ENCODE measurements around the gene MTUS2. TPM values are rescaled to one million over a fixed set of nuclear protein-coding genes. Genes with fewer than 3 reads are reported as not detected.
A peak's percentile ranks its signal among the peaks of the same experiment; 100 is the strongest.
"Not testable (repeated sequence)": the region's sequence is repeated elsewhere in the genome, so short reads cannot be mapped to it uniquely, and the experiment has no call there.

MTUS2 gene
- total and polyA plus RNA-seq, 3 experiments from 2014 or later = 0.60 TPM; not detected in 2

DNA sequence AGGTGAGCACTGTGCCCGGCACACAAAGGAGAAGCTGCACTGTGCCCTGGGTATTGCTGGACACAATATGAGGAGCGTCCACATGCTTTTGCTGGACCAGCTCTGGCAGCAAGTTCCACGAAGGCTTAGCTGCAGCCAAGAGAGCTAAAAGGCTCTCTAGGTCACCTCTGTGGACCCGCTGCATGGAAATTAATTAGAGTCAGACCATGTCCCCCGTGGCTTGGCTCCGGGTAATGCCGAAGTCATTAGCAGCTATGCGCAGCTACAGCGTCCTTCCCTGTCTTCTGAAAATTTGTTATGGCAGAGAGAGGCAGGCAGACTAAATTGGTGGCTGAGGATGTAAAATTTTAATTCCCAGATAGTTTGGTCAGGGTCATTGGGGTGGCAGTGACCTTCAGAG, 503.8 kb downstream of the MTUS2 start:
- Mint-ChIP-seq H3K4me1 (no peaks in the 10 kb centered on the region), H3K27ac (no peak overlapping the region), H3K9me3 (peaks cover 0 to 5% (median 2%) of the 10 kb centered on the region in 5 donors), H3K36me3 (peaks cover 0 to 4% (median 0%) of the 10 kb centered on the region in 3 donors), H3K27me3 (peaks cover 3 to 5% of the 10 kb centered on the region in 2 donors), H3K4me3 (no peak overlapping the region)
- ChIA-PET POLR2A (no interaction called here), CTCF (no interaction called here)
- no peaks in the 10 kb centered on the region for H3K27me3 ChIP-seq (ENCODE audit: insufficient read depth, low read length, poor library complexity, severe bottlenecking)
- no peaks in the 10 kb centered on the region for H3K9me3 ChIP-seq (ENCODE audit: low read length)
- DNase-seq = no peak
- H3K4me1 ChIP-seq (ENCODE audit: insufficient read depth, low read length) = no peaks in the 10 kb centered on the region
- no peaks in the 10 kb centered on the region for H3K36me3 ChIP-seq (ENCODE audit: insufficient read depth, low read length)
- no peak overlapping the region for H3K27ac ChIP-seq (ENCODE audit: low read depth, low read length)
- no peak overlapping the region for H3K4me3 ChIP-seq (ENCODE audit: low read length)

DNA sequence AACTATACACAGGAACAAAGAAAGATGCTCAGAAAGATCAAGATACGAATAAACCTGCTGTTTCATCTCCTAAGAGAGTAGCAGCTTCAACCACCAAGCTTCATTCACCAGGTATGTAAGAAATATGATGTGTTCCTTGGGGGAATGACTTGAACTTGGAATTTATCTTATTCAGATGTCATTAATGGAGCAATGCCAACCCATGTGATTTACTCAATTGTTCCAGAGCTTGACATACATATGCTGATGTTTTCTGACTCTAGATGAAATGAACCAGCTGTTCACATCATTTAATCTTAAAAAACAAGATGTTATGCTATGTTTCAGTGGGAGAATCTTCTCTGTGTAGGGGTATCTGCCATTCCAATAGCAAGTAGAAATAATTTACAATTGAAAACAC, 504.5 kb downstream of the MTUS2 start:
- Histone ChIP-seq H3K4me1 (ENCODE audit: insufficient read depth, low read length) (no peaks in the 10 kb centered on the region), H3K36me3 (ENCODE audit: insufficient read depth, low read length) (no peaks in the 10 kb centered on the region), H3K27ac (ENCODE audit: low read depth, low read length) (no peak overlapping the region), H3K4me3 (ENCODE audit: low read length) (no peak overlapping the region), H3K27me3 (ENCODE audit: insufficient read depth, low read length, poor library complexity, severe bottlenecking) (no peaks in the 10 kb centered on the region), H3K9me3 (ENCODE audit: low read length) (no peaks in the 10 kb centered on the region)
- Mint-ChIP-seq H3K27me3 (peaks cover 3 to 5% of the 10 kb centered on the region in 2 donors), H3K4me1 (no peaks in the 10 kb centered on the region), H3K4me3 (no peak overlapping the region), H3K36me3 (peaks cover 0 to 4% (median 0%) of the 10 kb centered on the region in 3 donors), H3K9me3 (peaks cover 0 to 5% (median 2%) of the 10 kb centered on the region in 5 donors), H3K27ac (no peak overlapping the region)
- POLR2A ChIA-PET = no interaction called here
- DNase-seq = no peak
- CTCF ChIA-PET = no interaction called here

DNA sequence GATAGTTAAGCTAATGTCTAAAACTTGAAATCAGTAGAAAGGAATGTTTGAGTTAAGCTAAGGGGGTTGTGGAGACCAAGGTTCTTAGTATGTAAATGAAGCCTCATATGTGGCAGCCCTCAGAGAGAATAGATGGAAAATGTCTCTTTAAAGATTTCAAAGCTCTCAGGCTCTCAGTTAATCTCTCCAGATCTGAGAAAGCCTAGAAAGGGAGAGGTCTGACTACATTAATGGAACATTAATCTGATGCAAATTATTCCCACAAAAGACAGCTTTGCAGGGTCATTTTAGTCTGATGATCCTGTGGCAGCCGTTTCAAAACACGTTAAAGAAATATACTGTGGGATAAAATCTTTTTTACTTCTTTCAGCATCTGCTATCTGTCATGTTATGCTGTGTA, 508.4 kb downstream of the MTUS2 start:
- H3K4me3 Mint-ChIP-seq = no peak overlapping the region
- Histone ChIP-seq H3K4me3 (ENCODE audit: low read length) (no peak overlapping the region), H3K4me1 (ENCODE audit: insufficient read depth, low read length) (no peaks in the 10 kb centered on the region), H3K36me3 (ENCODE audit: insufficient read depth, low read length) (no peaks in the 10 kb centered on the region), H3K9me3 (ENCODE audit: low read length) (no peaks in the 10 kb centered on the region), H3K27me3 (ENCODE audit: insufficient read depth, low read length, poor library complexity, severe bottlenecking) (no peaks in the 10 kb centered on the region), H3K27ac (ENCODE audit: low read depth, low read length) (no peak overlapping the region)
- H3K4me1 Mint-ChIP-seq = no peaks in the 10 kb centered on the region
- ChIA-PET POLR2A (no interaction called here), CTCF (no interaction called here)
- H3K9me3 Mint-ChIP-seq = peaks cover 0 to 12% (median 2%) of the 10 kb centered on the region in 5 donors
- no peaks in the 10 kb centered on the region for H3K36me3 Mint-ChIP-seq
- no peaks in the 10 kb centered on the region for H3K27me3 Mint-ChIP-seq
- DNase-seq = no peak
- H3K27ac Mint-ChIP-seq = peak overlapping the region in 1 of 8 donors; percentile 3

DNA sequence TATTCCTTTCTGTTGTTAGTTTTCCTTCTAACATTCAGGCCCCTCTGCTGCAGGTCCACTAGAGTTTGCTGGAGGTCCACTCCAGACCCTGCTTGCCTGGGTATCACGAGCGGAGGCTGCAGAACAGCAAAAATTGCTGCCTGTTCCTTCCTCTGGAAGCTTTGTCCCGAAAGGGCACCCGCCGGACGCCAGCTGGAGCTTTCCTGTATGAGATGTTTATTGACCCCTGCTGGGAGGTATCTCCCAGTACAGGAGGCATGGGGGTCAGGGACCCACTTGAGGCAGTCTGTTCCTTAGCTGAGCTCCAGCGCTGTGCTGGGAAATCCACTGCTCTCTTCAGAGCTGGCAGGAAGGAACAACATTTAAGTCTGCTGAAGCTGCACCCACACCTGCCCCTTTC, 516.2 kb downstream of the MTUS2 start:
- Histone ChIP-seq H3K4me1 (ENCODE audit: insufficient read depth, low read length) (no peaks in the 10 kb centered on the region), H3K4me3 (ENCODE audit: low read length) (no peak overlapping the region), H3K27me3 (ENCODE audit: insufficient read depth, low read length, poor library complexity, severe bottlenecking) (no peaks in the 10 kb centered on the region), H3K36me3 (ENCODE audit: insufficient read depth, low read length) (no peaks in the 10 kb centered on the region), H3K9me3 (ENCODE audit: low read length) (no peaks in the 10 kb centered on the region), H3K27ac (ENCODE audit: low read depth, low read length) (no peak overlapping the region)
- peaks cover 6 to 23% (median 18%) of the 10 kb centered on the region in 5 donors for H3K9me3 Mint-ChIP-seq
- DNase-seq = no peak
- no peak overlapping the region for H3K4me3 Mint-ChIP-seq
- ChIA-PET CTCF (no interaction called here), POLR2A (no interaction called here)
- H3K27me3 Mint-ChIP-seq = no peaks in the 10 kb centered on the region
- H3K27ac Mint-ChIP-seq = no peak overlapping the region
- H3K36me3 Mint-ChIP-seq = no peaks in the 10 kb centered on the region
- no peaks in the 10 kb centered on the region for H3K4me1 Mint-ChIP-seq

DNA sequence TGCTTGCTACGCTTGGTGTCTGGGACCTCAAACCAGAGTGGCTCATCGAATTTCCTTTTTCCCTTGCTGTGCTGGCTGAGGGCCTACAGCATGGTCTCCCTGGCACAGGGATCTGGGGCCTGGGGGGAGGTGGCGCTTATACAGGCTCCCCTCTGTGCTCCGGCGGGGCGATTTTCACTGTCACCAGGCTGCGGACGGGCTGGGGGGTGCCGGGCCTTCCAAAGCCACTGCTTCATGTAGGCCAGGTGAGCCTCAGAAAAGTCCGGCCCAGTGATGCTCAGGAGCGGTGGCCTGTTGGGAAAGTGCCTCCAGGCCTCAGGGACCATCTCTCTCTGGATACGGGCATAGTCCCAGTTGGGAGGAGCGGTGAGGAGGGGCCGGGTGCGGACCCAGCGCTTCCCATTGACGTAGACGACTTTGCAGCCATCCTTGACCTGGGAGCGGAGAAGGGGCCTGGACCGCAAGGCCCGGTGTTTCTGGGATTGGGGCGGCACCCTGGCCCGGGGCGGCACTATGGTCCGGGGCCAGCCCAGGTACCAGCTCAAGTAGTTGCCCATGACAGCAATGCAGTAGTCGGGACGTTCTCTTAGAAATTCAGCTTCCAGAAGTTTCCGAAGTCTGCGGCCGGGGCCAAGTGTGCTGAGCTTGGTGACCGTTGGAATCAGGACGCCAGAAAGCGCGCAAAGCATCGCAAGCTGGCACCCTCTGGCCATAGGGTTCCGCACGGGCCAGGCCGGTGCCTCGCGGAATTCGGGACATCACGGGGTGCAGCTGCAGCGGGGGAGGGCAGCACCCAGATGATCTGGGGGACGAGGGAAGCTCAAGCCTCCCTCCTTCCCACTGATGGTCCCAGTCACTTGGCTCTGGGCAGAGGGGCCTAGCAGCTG, 519.5 kb downstream of the MTUS2 start:
- H3K4me1 Mint-ChIP-seq = no peaks in the 10 kb centered on the region
- POLR2A ChIA-PET = no interaction called here

DNA sequence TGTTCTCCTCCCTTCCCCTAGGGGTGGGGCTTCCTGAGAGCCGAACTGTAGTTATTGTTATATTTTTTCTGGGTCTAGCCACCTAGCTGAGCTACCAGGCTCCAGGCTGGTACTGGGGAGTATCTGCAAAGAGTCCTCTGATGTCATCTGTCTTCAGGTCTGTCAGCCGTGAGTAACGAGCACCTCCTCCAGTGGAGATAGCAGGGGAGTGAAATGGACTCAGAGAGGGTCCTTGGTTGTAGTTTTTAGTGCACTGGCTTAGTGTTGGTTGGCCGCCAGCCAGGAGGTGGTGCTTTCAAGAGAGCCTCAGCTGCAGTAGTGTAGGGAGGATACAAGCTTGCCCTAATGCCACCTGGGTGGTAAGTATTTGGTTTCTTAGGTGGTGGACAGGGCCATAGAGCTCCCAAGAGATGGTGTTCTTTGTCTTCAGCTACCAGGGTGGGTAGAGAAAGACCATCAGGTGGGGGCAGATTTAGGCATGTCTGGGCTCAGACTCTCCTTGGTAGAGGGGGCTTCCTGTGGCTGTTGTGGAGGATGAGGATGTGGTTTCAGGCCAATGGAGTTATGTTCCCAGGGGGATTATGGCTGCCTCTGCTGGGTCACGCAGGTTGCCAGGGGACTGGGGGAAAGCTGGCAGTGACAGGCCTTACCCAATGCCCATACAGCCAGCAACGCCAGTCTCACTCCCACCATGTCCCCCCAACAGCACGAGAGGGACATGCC, 525.9 kb downstream of the MTUS2 start:
- H3K36me3 ChIP-seq (ENCODE audit: insufficient read depth, low read length); H3K27ac ChIP-seq (ENCODE audit: low read depth, low read length); H3K27me3 Mint-ChIP-seq; POLR2A ChIA-PET; CTCF ChIA-PET; DNase-seq; H3K4me3 Mint-ChIP-seq; H3K4me1 Mint-ChIP-seq; H3K27me3 ChIP-seq (ENCODE audit: insufficient read depth, low read length, poor library complexity, severe bottlenecking); H3K9me3 Mint-ChIP-seq; H3K9me3 ChIP-seq (ENCODE audit: low read length); H3K4me1 ChIP-seq (ENCODE audit: insufficient read depth, low read length); H3K36me3 Mint-ChIP-seq; H3K4me3 ChIP-seq (ENCODE audit: low read length): not testable (repeated sequence)
- peak overlapping the region in 1 of 8 donors; percentile 85 for H3K27ac Mint-ChIP-seq

More for the DNA sequence above, 519.5 kb downstream of the MTUS2 start:
- Mint-ChIP-seq H3K9me3 (peaks cover 2 to 11% (median 10%) of the 10 kb centered on the region in 5 donors), H3K4me3 (no peak overlapping the region), H3K27ac (no peak overlapping the region), H3K36me3 (no peaks in the 10 kb centered on the region), H3K27me3 (peaks cover 3% of the 10 kb centered on the region in 2 donors)
- CTCF ChIA-PET = no interaction called here
- H3K4me1 ChIP-seq (ENCODE audit: insufficient read depth, low read length) = no peaks in the 10 kb centered on the region
- H3K27me3 ChIP-seq (ENCODE audit: insufficient read depth, low read length, poor library complexity, severe bottlenecking) = no peaks in the 10 kb centered on the region
- DNase-seq = no peak
- H3K9me3 ChIP-seq (ENCODE audit: low read length) = no peaks in the 10 kb centered on the region
- no peaks in the 10 kb centered on the region for H3K36me3 ChIP-seq (ENCODE audit: insufficient read depth, low read length)
- no peak overlapping the region for H3K4me3 ChIP-seq (ENCODE audit: low read length)
- no peak overlapping the region for H3K27ac ChIP-seq (ENCODE audit: low read depth, low read length)

DNA sequence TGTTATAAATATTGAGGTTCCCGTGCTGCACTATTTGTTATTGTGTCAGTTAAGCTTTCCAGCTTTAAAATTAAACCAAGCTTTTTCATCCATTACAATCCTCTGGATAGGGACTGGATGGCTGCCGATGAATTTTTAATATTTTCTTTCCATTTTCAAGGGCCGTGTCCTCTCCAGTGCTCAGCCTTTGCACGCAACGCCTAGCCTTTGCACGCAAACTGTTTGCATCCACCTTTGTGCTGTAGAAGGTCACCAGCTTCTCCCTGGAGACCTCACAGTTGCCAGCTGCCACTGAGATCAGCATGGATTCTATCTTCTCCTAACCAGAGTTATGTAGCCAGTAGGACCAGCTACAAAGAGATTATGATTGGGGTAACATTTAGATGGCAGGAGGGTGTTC, 534.9 kb downstream of the MTUS2 start:
- H3K27ac Mint-ChIP-seq = no peak overlapping the region
- peaks cover 10 to 30% of the 10 kb centered on the region in 2 donors for H3K27me3 Mint-ChIP-seq
- CTCF ChIA-PET = no interaction called here
- Histone ChIP-seq H3K4me1 (ENCODE audit: insufficient read depth, low read length) (no peaks in the 10 kb centered on the region), H3K9me3 (ENCODE audit: low read length) (no peaks in the 10 kb centered on the region), H3K27ac (ENCODE audit: low read depth, low read length) (no peak overlapping the region), H3K27me3 (ENCODE audit: insufficient read depth, low read length, poor library complexity, severe bottlenecking) (no peaks in the 10 kb centered on the region), H3K4me3 (ENCODE audit: low read length) (no peak overlapping the region), H3K36me3 (ENCODE audit: insufficient read depth, low read length) (no peaks in the 10 kb centered on the region)
- H3K4me1 Mint-ChIP-seq = no peaks in the 10 kb centered on the region
- no peak for DNase-seq
- no peak overlapping the region for H3K4me3 Mint-ChIP-seq
- POLR2A ChIA-PET = no interaction called here
- H3K36me3 Mint-ChIP-seq = peaks cover 0 to 2% (median 0%) of the 10 kb centered on the region in 3 donors
- H3K9me3 Mint-ChIP-seq = no peaks in the 10 kb centered on the region

DNA sequence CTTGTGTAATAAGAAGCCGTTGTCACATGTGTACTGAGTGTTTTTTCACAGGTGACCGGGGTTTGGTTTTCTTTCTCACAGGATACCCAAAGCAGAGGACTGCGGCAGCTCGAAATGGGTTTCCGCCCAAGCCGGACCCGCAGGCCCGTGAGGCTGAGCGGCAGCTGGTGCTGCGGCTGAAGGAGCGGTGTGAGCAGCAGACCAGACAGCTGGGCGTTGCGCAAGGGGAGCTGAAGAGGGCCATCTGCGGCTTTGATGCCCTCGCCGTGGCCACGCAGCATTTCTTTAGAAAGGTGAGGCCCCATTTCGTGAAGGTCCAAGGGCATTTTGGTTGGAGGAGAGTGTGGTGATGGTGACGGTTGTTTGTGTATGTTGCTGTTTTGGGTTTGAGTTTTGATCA, 539.0 kb downstream of the MTUS2 start:
- no peak overlapping the region for H3K27ac Mint-ChIP-seq
- no peak for DNase-seq
- H3K27me3 Mint-ChIP-seq = peaks cover 14 to 19% of the 10 kb centered on the region in 2 donors
- POLR2A ChIA-PET = no interaction called here
- H3K9me3 Mint-ChIP-seq = no peaks in the 10 kb centered on the region
- no peak overlapping the region for H3K27ac ChIP-seq (ENCODE audit: low read depth, low read length)
- H3K27me3 ChIP-seq (ENCODE audit: insufficient read depth, low read length, poor library complexity, severe bottlenecking) = peaks cover 3% of the 10 kb centered on the region
- peaks cover 4% of the 10 kb centered on the region for H3K4me1 ChIP-seq (ENCODE audit: insufficient read depth, low read length)
- peaks cover 4 to 7% (median 5%) of the 10 kb centered on the region in 3 donors for H3K4me1 Mint-ChIP-seq
- H3K4me3 ChIP-seq (ENCODE audit: low read length) = no peak overlapping the region
- CTCF ChIA-PET = no interaction called here
- no peaks in the 10 kb centered on the region for H3K36me3 ChIP-seq (ENCODE audit: insufficient read depth, low read length)
- no peaks in the 10 kb centered on the region for H3K9me3 ChIP-seq (ENCODE audit: low read length)
- no peaks in the 10 kb centered on the region for H3K36me3 Mint-ChIP-seq
- H3K4me3 Mint-ChIP-seq = no peak overlapping the region
